Measurements from ENCODE around the gene RBMY1B. TPM values are rescaled to one million over a fixed set of nuclear protein-coding genes. Genes with fewer than 3 reads are reported as not detected.
"Not testable (repeated sequence)": the region's sequence is repeated elsewhere in the genome, so short reads cannot be mapped to it uniquely, and the experiment has no call there.

Gene RBMY1B
- not detected for polyA plus RNA-seq (ENCODE audit: insufficient read length)

GRCh38 chrY:21511038-21511437, at the start of gene RBMY1B:
Gene RBMY1B (plus strand): TSS chrY:21511338. CDS start chrY:21513351, 2,013 bp downstream.
- not testable (repeated sequence) for DNase-seq (ENCODE audit: low read depth)

GRCh38 chrY:21462915-21463314, 48.2 kb upstream of the RBMY1B start:
- not testable (repeated sequence) for DNase-seq (ENCODE audit: low read depth)

DNA sequence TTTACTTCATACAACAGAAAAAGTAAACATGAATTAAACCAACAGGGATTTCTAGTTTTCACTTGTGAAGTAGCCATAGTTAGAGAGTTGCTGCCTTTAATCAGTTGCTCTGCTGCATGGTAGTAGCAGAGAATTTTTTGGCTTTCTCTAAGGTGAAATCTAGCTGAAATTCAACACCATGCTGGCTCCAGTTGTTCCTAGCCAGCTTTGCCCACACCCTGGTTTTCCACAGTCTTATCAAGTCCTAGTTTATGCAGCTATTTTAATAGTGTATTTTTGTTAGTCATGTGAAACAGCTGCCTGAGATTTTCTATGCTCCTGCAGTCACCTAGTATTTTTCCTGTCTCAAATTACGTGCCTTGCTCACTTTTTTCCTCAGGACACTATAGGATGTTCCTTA, 28.2 kb upstream of the RBMY1B start:
- no peak for DNase-seq (ENCODE audit: low read depth)

- not testable (repeated sequence) for DNase-seq (ENCODE audit: low read depth)
Measured at GRCh38 chrY:21534579-21534978, 23.4 kb downstream of the RBMY1B start, which contains the start of gene RBMY1A1. Gene RBMY1A1 (plus strand): TSS chrY:21534879. CDS start chrY:21536892, 2,013 bp downstream.

DNA sequence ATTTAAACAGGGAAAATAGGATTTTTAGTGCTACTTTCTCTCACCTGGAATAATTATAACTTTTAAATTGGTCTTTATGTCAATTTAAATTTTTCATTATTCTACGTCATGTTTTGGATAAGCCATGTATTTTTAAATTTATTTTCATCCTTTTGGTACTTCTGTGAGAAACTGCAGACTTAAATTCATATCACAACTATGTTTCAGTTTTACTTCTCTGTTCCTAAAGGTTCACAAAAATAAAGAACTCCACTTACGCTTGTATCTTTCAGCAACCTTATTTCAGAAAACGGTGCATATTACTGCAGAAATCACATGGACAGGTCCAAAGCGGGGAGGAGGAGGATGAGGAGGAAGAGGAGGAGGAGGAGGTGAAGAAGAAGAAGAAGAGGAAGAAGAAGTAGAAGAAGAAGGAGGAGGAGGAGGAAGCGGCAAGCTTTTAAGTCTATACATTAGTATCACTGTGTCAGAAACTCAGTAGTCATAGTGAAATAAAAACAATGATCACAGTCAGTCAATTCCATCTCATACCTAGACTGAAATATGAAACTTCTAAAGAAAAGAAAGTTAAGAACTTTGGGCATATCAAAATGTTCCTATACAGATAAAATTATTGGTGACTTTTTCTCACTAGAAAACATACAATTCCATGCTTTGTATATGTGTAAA, 48.3 kb downstream of the RBMY1B start:
- DNase-seq (ENCODE audit: low read depth): not testable (repeated sequence)

Other genes starting within 250 kb of the RBMY1B start
- not detected for gene RBMY1A1, start 23.5 kb downstream of the RBMY1B start, polyA plus RNA-seq (ENCODE audit: insufficient read length)

Data from forelimb muscle (tissue), 1 donor.